ENCODE data around the gene CCL25.

DNA sequence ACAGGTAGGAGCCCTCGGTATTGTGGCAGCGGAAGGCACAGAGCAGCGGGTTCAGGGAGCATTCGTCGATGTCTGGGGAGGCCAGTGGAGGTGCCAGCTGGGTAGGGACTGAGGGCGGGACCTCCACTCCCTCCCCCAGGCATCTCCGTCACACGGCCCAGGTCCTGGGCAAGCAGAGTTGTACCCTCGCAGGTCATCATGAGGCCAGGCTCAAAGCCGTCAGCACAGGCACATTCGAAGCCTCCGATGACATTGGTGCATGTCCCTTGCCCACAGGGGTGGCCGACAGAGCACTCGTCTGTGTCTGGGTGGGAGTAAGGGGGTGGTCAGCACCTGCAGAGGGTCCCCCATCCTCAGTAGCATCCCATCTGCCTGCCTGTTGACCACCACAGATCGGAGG lies 35.3 kb downstream of the CCL25 start:
- TF ChIP-seq POLR2A (IDR thresholded peaks at IDR 0.05) (no peak), POLR2AphosphoS5 (IDR thresholded peaks at IDR 0.05) (no peak)
